MCF 10A (cell line): ENCODE data around the gene LIN37. TPM values are rescaled to one million over a fixed set of nuclear protein-coding genes. Genes with fewer than 3 reads are reported as not detected.

ENCODE experiments used
- BruUV-seq: library from RNA; stranded (reverse); fragments of 400-500 nt; replicated peaks from 2 replicates; lab custom pipeline; 2021; lab: Mats Ljungman, UMichigan
- CTCF ChIA-PET: fragments of 300-600 bp; sonication (Branson Sonifier 250); formaldehyde crosslinking; extraction: SDS; loops from one replicate; lab custom pipeline; 2021; ENCODE audit warnings: antibody characterized with exemption, inconsistent platforms; lab: Yijun Ruan, JAX
- POLR2A ChIA-PET: fragments of 300-600, 350-650 bp; sonication (Branson Sonifier 250); formaldehyde crosslinking; extraction: SDS; loops from one replicate; lab custom pipeline; 2020; ENCODE audit warnings: antibody characterized with exemption, inconsistent platforms; lab: Yijun Ruan, JAX
- DNase-seq: peaks from one replicate; pipeline ENCODE4 v3.0.0-alpha.2; 2018; ENCODE audit not compliant: unreplicated experiment
- H3K27ac Mint-ChIP-seq: one replicate; pipeline ENCODE4 v1.8.0; 2022; ENCODE audit warnings: mild to moderate bottlenecking, low read depth, mixed read lengths; ENCODE audit not compliant: unreplicated experiment
- H3K27me3 Mint-ChIP-seq: one replicate; pipeline ENCODE4 v1.8.0; 2022; ENCODE audit warnings: mixed read lengths; ENCODE audit not compliant: insufficient read depth, unreplicated experiment
- H3K36me3 Mint-ChIP-seq: one replicate; pipeline ENCODE4 v1.8.0; 2022; ENCODE audit warnings: mild to moderate bottlenecking, moderate library complexity, mixed read lengths; ENCODE audit not compliant: insufficient read depth, unreplicated experiment
- H3K4me1 Mint-ChIP-seq: one replicate; pipeline ENCODE4 v1.8.0; 2022; ENCODE audit warnings: mixed read lengths; ENCODE audit not compliant: insufficient read depth, unreplicated experiment
- H3K4me3 Mint-ChIP-seq: one replicate; pipeline ENCODE4 v1.8.0; 2022; ENCODE audit warnings: mild to moderate bottlenecking, moderate library complexity, mixed read lengths; ENCODE audit not compliant: unreplicated experiment
- H3K9me3 Mint-ChIP-seq: one replicate; pipeline ENCODE4 v1.8.0; 2022; ENCODE audit warnings: mixed read lengths; ENCODE audit not compliant: unreplicated experiment
- intact Hi-C: fragments of 100-400 bp; cut with micrococcal nuclease; formaldehyde crosslinking; loops from 2 replicates; pipeline ENCODE4 v1.14.1; 2022
- total RNA-seq: library from RNA; stranded (reverse); gene quantifications from 2 replicates; pipeline ENCODE4 v1.2.3, GENCODE V29; 2022
- TF ChIP-seq, protein P1 (sequence below): fragments of 200-600 bp; IDR thresholded peaks from one replicate; pipeline ENCODE4 v1.8.0; 2022; ENCODE audit warnings: antibody characterized with exemption, mild to moderate bottlenecking; ENCODE audit not compliant: unreplicated experiment

Gene LIN37
- total RNA-seq, 1 experiment from 2014 or later, result 19.6 TPM

- H3K4me3 Mint-ChIP-seq, result peak overlapping the region; percentile 99
- CTCF ChIA-PET, result no interaction called here
- intact Hi-C loops, result no loop called here
- H3K27ac Mint-ChIP-seq, result peak overlapping the region; percentile 100
- no TSS peak for BruUV-seq
- peaks cover 32% of the 10 kb centered on the region for H3K4me1 Mint-ChIP-seq
- POLR2A ChIA-PET, result interaction anchor here (0.8 to 3.1 kb wide), 8 partner anchors 18 to 394 kb away, joined by 3 to 12 read pairs (median 4); partner anchors contain the start of genes COX6B1 and NFKBID
- H3K27me3 Mint-ChIP-seq, result no peaks in the 10 kb centered on the region
- DNase-seq, result no peak
- peaks cover 31% of the 10 kb centered on the region for H3K36me3 Mint-ChIP-seq
- TF ChIP-seq, protein P1, sequence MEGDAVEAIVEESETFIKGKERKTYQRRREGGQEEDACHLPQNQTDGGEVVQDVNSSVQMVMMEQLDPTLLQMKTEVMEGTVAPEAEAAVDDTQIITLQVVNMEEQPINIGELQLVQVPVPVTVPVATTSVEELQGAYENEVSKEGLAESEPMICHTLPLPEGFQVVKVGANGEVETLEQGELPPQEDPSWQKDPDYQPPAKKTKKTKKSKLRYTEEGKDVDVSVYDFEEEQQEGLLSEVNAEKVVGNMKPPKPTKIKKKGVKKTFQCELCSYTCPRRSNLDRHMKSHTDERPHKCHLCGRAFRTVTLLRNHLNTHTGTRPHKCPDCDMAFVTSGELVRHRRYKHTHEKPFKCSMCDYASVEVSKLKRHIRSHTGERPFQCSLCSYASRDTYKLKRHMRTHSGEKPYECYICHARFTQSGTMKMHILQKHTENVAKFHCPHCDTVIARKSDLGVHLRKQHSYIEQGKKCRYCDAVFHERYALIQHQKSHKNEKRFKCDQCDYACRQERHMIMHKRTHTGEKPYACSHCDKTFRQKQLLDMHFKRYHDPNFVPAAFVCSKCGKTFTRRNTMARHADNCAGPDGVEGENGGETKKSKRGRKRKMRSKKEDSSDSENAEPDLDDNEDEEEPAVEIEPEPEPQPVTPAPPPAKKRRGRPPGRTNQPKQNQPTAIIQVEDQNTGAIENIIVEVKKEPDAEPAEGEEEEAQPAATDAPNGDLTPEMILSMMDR, result no peak
- H3K9me3 Mint-ChIP-seq, result no peaks in the 10 kb centered on the region
These were observed 2.3 kb upstream of the LIN37 start for GRCh38 chr19:35746087-35746462.

DNA sequence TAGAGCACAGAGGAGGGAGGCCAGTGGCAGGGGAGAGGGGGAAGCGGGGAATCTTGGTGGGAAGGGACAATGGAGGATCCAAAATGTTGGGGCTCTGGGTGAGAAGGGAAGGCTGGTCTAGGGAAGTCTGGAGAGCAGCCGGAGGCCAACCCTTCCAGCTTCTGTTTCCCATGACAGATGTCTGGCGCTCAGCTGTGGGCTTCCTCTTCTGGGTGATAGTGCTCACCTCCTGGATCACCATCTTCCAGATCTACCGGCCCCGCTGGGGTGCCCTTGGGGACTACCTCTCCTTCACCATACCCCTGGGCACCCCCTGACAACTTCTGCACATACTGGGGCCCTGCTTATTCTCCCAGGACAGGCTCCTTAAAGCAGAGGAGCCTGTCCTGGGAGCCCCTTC, 1.8 kb upstream of the LIN37 start:
- peak overlapping the region; percentile 99 for H3K4me3 Mint-ChIP-seq
- peak overlapping the region; percentile 100 for H3K27ac Mint-ChIP-seq
- BruUV-seq, result no TSS peak
- no peaks in the 10 kb centered on the region for H3K27me3 Mint-ChIP-seq
- POLR2A ChIA-PET, result interaction anchor here (0.8 to 3.1 kb wide), 3 partner anchors 103 to 394 kb away, joined by 3 to 12 read pairs (median 3); no protein-coding TSS in a partner anchor
- CTCF ChIA-PET, result no interaction called here
- H3K9me3 Mint-ChIP-seq, result no peaks in the 10 kb centered on the region
- intact Hi-C loops, result no loop called here
- H3K4me1 Mint-ChIP-seq, result peaks cover 32% of the 10 kb centered on the region
- DNase-seq, result no peak
- TF ChIP-seq, protein P1, result no peak
- H3K36me3 Mint-ChIP-seq, result peaks cover 31% of the 10 kb centered on the region

- intact Hi-C loops, result no loop called here
- no TSS peak for BruUV-seq
- H3K9me3 Mint-ChIP-seq, result no peaks in the 10 kb centered on the region
- peaks cover 21% of the 10 kb centered on the region for H3K4me1 Mint-ChIP-seq
- TF ChIP-seq, protein P1, result no peak
- ChIA-PET CTCF (no interaction called here), POLR2A (interaction anchor here (2.1 kb wide), 1 partner anchor 10 kb away, joined by 9 read pairs; no protein-coding TSS in a partner anchor)
- peak overlapping the region; percentile 2 for H3K27ac Mint-ChIP-seq
- no peak for DNase-seq
- H3K4me3 Mint-ChIP-seq, result peak overlapping the region; percentile 94
- no peaks in the 10 kb centered on the region for H3K27me3 Mint-ChIP-seq
- peaks cover 22% of the 10 kb centered on the region for H3K36me3 Mint-ChIP-seq
These were observed 1.8 kb downstream of the LIN37 start for GRCh38 chr19:35750167-35750566.

- Mint-ChIP-seq H3K27ac (no peak overlapping the region), H3K27me3 (no peaks in the 10 kb centered on the region), H3K4me1 (peaks cover 12% of the 10 kb centered on the region), H3K4me3 (no peak overlapping the region), H3K36me3 (peaks cover 14% of the 10 kb centered on the region), H3K9me3 (no peaks in the 10 kb centered on the region)
- BruUV-seq, result no TSS peak
- CTCF ChIA-PET, result interaction anchor here (0.5 to 0.8 kb wide), 4 partner anchors 9 to 249 kb away, joined by 3 to 4 read pairs (median 3); no protein-coding TSS in a partner anchor
- no peak for DNase-seq
- intact Hi-C loops, result no loop called here
- TF ChIP-seq, protein P1, result no peak
- POLR2A ChIA-PET, result interaction anchor here (0.9 kb wide), 1 partner anchor 12 kb away, joined by 3 read pairs; no protein-coding TSS in a partner anchor
These were observed 3.7 kb downstream of the LIN37 start for GRCh38 chr19:35751839-35752745.
